HS-27A (cell line): ENCODE results near the gene ADCY7.

Source experiments
- DNase-seq: peaks from one replicate; pipeline ENCODE4 v3.0.0-alpha.2; 2012; ENCODE audit warnings: low read depth, missing footprints

Gene ADCY7

DNA sequence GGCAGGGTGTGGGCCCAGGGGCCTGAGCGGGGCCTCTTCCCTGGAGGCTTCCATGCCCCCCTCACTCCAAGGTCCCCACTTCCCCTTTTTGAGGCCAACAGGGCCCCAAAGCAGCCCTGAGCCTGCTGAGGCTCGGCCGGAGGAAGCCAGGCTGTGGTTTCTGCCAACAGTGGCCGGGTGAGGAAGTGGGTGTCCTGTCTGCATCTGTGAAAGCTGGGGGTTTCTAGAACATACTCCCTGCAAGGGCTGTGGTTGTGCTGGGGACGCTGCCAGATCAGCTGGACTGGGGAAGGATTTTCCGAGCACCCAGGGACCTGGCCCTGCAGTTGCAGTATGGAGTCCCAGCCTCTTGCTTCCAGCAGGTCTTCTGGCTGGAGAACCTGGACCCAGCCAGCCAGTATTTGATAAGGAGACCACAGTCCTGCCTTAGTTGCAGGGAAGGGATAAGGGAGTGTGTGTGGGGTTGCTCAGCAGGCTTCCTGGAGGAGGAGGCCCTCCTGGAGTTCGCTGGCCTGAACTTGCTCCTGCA lies 15.7 kb downstream of the ADCY7 start:
- no peak for DNase-seq

DNA sequence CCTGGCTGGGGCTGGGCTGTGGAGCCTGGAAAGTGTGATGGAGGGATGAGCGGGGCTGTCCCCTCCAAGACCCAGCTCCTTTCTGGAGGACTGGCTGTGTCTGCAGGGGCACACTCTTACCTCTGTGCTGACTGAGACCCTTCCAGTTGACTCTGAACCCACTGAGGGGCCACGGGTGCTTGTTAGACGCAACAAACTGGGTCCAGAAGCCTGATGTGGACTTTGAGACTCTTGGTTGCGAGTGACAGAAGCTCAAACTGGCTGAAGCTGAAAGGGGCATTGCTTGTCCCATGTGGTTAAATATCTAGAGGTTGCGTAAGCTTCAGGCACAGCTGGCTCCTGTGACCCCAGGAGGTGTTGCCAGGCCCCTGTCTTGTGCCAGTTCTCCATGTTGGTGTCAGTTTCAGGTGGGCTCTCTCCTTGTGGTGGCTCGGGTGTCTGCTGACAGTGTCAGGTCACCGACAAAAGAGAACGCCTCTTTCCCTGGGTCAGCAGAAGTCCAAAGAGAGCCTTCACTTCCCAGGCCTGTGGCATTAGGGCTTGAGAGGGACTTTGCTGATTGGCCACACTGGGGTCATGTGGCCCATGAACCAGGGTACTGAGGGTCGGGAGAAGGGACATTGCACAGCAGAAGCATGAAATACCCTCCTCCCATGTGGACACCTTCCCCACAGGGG lies 16.7 kb downstream of the ADCY7 start:
- DNase-seq, result no peak

DNA sequence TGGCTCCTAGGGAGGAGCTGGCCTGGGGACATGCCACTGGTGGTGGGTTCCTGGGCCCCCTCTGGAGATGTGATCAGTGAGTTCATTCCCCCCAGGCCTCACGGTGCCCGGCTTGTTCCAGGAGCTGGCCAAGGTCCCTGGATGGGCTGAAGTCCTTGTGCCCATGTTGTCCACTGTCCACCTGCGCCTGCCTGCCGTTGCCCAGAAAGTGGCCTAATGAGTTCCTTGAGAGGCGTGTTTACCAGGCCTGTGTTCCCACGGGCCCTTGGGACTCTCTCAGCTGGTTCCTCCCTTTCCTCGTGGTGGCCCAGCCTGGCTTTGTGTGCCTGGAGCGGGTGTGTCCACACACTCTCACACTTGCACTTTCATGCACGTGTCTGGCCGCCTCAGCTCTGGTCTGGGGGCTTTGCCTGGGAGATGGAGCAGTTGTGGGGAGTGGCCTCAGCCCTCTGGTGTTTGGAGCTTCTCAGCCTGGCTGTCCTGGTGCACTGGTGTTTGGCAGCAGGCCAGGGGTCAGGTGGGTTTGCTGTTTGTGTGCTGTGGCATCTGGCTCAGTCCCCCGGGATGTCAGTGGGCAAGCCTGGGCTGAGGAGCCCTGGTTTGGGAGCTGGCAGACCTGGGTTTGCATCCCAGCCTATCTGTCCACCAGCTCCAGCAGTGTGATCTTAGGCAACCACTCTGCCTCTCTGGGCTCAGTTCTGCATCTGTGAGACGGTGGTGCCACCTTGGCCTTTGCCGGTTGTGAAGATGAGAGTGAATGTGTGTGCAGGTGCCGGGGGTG lies 18.0 kb downstream of the ADCY7 start:
- no peak for DNase-seq

DNA sequence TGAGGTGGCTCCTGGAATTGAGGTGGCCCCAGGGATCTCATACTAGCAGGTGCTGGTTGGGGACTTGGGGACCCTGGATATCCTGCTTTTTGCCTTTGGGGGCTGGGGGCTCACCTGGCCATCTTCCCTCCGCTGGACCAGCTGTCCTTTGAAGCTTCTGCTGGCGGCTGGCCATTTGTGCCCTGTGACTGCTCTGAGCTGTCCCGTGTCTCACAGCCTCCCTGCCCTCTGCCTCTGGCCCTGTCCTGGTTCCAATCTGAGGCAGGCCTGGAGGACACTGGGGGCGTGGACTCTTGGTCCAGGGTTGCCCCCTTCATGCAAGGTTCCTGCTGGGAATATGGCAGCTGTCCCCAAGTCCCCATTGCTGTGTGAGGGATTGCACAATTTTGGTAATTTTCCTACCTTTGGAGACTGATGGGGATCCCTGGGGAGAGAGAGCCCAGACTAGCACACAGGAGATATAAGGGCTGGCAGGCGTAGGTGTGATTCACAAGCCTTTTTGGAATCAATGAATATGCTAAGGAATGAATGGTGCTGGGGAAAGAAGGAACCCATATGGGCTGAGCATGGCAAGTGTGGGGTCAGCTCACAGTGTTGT lies 19.2 kb downstream of the ADCY7 start:
- DNase-seq, result no peak

DNA sequence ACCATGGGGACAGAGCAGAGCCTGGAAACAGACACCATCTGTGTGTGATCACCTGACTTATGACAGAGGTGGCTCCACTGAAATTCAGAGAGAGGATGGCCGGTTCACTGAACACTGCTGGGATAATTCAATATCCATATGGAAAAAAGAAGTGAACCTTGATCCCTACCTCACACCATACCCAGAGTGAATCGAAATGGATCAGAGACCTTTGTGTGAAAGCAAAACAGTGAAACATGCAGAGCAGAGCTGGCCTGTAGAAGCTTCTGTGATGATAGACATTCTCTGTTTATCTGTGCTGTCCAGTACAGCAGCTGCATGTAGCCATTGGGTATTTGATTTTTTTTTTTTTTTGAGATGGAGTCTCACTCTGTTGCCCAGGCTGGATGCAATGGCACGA lies 20.3 kb downstream of the ADCY7 start:
- no peak for DNase-seq

DNA sequence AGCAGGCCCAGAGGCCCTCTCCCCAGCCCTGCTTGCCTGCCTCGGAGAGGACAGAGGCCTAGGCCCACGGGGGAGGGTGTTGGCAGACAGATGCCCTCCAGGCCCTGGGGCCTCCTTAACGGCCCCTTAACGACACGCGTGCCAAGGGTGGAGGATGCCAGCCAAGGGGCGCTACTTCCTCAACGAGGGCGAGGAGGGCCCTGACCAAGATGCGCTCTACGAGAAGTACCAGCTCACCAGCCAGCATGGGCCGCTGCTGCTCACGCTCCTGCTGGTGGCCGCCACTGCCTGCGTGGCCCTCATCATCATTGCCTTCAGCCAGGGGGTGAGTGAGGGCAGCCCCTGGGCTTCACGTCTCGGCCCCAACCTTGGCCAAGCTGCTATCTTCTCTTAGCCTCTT lies 21.7 kb downstream of the ADCY7 start:
- no peak for DNase-seq

DNA sequence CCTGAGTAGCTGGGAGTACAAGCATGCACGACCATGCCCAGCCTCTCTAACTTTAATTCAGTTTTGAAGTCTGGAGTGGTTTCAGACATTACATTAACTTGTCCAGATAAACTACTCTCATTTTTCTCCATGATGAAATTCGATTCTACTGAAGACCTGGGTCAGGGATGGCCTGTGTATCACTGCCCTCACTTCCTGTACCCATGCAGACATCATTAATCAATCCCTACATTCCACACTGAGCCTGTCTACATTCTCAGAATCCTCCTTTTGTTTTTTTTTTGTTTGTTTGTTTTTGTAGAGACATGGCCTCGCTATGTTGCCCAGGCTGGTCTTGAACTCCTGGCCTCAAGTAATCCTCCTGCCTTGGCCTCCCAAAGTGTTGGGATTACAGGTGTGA lies 22.6 kb downstream of the ADCY7 start:
- no peak for DNase-seq

DNA sequence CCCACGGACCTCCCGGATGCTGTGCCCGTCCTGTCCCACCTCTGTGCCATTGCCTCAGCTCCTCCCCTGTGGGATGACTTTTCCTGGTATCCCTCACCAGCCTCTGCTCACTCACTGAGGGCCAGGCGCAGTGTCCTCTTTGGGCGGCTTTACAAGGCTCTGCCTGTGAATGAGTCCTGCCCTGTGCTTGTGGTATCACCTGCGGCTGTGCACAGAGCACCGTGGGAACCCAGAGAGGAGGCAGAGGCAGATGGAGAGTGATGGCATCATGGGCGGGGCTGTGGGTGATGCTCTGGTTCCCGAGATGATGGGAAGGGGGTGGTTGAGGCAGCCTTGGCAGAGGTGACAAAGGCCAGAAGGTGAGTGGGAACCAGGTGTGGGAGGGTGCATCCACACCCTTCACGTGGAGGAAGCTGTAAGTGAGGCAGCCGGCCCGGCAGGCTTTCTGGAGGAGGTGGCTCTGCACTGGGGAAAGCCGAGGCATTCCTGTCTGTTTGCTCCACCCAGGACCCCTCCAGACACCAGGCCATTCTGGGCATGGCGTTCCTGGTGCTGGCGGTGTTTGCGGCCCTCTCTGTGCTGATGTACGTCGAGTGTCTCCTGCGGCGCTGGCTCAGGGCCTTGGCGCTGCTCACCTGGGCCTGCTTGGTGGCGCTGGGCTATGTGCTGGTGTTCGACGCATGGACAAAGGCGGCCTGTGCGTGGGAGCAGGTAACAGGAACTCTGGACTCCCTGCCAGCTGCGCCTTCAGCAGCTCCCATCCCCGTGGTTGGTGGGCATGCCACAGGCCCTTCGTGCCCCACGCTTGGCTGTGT lies 23.8 kb downstream of the ADCY7 start:
- no peak for DNase-seq

DNA sequence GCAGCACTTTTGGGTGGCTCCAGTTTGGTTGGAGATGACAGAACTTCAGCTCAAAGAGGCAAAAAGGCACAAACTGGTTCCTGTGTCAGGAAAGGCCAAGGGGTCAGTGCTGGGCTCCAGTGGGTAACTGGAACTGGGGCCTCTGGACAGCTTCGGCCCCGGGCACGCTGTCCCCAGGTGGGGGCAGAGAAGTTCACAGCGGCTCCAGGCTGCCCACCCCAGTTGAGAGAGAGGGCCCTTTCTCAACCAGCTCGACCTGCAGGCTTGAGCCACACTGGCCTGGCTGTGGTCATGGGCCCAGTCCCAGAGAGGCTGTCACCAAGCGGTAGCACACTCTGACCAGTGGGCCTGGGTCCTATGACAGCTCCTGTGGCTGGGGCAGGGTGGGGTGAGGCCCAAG lies 24.5 kb downstream of the ADCY7 start:
- no peak for DNase-seq

DNA sequence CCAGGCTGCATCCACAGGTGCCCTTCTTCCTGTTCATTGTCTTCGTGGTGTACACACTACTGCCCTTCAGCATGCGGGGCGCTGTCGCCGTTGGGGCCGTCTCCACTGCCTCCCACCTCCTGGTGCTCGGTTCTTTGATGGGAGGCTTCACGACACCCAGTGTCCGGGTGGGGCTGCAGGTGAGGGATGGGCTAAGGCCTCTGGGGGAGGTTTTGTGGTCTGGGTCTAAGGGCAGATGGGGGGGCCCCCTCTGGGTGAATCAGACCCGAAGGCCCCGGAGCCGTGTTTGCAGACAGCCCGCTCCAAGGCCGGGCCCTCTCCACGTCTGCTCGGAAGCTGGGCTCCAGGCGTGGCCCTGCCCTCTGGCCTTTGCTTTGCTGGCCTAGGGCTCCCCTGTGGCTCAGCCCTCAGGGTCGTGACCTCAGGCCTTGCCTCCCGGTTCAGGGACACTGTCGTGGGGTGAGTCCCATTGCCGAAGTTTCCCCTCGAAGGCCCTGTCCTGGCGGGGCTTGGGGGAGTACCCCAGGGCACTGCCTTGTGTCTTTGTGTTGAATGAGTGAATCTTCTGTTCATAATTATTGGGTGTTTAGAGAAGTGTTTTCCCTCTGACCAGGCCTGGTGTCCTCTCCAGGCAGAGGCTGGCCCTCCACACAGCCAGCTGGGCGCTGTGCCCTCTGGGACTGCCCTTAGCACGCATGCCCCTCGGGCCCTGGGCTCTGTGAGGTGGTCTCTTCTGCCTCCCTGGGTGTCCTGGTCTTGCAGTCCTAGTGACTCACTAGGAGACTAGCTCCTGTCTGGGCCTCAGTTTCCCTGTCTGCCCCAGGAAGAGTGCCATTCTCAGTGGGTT lies 25.6 kb downstream of the ADCY7 start:
- DNase-seq, result no peak

DNA sequence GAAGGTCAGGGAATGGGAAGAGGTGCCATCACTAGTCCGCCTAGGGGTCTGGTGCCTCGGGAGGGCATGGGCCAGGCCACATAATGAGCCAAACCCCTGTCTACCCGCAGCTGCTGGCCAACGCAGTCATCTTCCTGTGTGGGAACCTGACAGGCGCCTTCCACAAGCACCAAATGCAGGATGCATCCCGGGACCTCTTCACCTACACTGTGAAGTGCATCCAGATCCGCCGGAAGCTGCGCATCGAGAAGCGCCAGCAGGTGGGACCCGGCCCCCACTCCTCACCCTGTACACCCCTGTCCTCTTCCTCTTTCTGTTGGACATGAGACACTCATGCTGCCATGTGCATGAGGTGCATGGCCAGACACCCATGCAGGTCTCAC lies 26.2 kb downstream of the ADCY7 start:
- DNase-seq, result no peak

DNA sequence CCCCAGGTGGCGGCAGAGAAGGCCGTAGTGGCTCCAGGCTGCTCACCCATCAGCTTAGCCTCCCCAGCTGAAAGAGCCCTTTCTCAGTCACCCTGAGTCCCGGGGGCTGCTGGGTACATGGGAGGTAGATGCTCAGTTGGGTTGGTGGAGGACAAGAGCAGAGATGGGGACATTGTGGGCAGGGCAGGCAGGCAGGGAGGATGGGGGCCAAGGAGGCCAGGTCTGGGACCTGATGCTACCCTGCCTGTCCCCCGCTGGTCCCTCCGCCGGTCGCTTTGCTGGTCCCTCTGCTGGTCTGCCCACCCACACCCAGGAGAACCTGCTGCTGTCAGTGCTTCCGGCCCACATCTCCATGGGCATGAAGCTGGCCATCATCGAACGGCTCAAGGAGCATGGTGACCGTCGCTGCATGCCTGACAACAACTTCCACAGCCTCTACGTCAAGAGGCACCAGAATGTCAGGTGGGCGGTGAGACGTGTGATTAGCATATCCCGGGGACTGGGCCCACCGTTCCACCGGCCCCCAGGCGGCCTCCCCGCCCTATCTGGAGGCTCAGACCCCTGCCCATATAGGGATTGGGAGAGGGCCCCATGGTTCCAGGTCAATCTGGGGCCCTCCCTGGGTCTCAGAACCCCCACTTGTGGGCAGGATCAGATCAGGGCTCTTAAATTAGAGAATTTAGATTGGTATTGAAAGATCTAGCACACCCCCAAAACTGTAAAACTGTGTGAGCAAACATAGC lies 26.9 kb downstream of the ADCY7 start:
- DNase-seq, result no peak

DNA sequence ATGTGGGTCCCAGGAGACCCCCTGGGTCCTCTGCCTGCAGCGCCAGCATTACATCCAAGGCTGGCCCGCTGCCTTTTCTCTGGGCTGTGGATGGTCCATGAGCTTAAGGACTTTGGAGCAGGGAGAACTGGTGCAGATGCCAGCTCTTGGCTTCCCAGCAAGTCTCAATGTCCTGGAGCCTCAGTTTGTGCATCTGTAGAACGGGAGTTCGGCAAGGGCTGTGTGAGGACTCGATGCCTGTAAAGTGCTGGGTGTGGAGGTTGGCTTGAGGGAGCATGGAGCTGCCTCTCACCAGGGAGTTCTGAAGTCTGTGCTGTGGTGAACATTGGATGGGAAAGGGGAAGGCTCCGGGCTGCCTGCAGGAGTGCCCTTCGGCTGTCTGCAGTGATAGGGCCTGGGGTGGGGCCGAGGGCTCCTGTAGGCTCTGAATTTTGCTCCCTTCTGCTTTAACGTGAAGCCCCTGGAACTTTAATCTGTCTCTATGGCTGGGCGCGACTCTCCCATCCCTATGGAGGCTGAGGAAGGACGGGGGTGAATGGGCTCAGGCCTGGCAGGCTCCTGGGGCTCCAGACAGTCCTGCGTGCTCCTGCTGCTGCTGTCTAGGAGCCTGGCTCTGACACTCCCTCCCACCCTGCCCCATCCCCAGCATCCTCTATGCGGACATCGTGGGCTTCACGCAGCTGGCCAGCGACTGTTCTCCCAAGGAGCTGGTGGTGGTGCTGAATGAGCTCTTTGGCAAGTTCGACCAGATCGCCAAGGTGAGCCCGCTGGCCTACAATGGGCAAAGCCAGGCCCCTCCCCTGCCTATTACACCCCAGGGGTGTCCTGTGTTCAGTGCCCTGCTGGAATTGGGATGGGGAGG lies 27.9 kb downstream of the ADCY7 start:
- no peak for DNase-seq

DNA sequence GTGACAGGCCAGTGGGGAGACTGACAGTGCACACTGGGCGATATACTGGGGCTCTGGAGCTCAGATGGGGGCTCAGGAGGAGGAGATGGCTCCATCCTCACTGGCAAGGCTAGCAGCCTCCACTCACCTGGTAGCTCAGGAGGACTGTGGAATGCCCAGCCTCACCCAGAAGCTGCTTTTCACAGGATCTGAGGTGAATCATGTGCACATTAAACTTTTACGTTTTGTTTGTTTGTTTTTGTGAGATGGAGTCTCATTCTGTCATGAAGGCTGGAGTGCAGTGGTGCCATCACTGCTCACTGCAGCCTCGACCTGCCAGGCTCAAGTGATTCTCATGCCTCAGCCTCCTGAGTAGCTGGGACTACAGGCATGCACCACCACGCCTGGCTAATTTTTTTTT lies 28.6 kb downstream of the ADCY7 start:
- DNase-seq, result no peak

DNA sequence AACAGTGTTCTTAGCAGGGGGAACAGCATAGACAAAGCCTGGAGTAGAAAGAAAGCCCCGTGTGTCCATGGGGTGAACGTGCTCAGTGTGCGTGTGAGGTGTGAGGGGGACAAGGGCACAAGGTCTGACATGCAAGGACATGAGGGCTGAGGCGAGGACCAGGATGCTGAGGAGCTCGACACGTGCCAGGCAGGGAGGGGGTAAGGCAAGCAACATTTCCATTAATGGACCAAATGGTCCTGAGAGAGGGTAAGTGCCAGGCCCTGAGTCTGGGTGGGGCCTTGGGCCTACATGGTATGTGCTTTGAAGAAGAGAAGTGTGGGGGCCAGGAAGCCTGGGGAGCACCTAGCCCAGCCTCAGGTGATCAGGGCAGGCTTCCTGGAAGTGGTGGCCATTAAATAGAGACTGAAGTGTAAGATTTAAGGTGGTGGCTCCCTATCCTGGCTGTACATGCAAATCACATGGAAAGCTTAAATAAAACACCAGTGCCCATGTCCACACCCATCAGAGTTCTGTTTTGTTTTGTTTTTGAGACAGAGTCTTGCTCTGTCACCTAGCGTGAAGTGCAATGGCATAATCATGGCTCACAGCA lies 29.3 kb downstream of the ADCY7 start:
- no peak for DNase-seq

DNA sequence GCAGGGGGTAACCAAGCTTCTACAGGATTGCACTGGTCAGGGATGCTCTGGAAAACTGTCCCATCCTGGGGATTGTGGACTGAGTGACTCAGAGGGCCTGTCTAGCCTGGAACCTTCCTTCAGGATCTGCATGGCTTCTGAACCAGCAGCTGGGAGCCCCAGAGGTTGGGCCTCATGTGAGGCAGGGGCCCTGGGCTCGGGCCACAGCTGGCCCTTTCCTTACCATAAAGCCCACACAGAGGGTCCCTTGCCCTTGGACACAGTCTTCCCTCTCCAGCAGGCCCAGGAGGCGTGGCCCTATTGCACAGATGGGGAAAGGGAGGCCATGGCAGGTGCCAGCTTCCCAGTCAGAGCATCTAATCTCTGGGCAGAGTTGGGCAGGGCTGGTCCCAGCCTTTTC lies 30.5 kb downstream of the ADCY7 start:
- no peak for DNase-seq

DNA sequence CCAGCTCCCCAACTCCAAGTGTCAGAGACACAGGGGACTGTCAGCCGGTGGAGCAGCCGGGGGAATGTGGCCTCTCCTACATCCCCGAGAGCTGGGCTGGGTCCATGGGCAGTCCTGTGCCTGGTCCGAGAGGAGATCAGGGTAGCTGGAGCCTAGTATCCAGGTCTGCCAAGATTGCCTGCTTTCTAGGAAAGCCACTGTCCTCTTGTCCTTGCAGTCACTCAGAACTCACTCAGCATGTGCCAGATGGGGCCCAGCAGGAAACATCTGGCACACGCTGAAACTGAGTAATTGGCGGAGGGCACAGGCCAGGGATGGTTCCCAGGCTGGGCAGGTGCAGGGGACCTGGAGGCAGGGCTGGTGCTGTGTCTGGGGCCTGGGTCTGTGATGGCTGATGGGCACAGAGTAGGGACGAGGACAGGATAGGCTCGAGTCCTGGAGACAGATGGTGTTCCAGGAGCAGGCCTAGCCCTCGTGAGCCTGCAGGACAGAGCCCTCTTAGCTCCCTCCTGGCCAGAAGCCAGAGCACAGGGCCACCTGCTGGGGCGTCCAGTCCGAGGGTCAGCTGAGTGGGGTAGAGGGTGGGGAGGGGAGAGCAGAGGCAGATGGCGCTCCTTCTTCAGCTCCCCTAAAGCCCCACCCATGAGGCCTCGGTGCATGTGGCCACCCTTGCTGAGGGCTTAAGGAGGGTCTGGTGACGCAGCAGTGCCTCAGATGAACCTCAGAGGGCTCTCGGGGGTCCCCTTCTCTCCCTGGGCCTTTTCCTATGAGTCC lies 31.1 kb downstream of the ADCY7 start:
- no peak for DNase-seq

DNA sequence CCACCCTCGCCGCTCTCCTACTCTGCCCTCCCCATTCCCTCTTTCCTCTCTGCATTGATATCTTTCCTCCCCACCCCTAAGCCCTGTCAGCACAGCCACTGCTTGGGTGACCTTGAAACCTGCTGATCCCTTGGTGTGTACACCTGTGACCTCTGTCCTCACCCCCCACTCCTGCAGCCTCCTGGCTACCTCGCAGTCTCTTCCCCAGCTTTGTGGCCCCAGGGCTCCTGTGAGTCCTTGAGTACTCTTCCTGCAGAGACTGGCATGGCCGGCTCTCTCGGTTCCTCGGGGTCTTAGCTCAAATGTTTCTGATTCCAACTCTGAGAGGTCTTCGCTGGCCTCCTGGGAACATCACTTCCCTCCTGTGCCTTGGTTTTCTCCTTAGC lies 31.7 kb downstream of the ADCY7 start:
- DNase-seq, result no peak
